Stimulated activated CD8-positive, alpha-beta memory T cell treated with anti-CD3 and anti-CD28 coated beads, Interleukin-7, amount 100 ng/mL, for 4 hours (primary cell): ENCODE measurements around the gene WDR38.
"Not testable (repeated sequence)": the region's sequence is repeated elsewhere in the genome, so short reads cannot be mapped to it uniquely, and the experiment has no call there.

Source experiments
- DNase-seq, 2 donors: peaks; one replicate each; pipeline ENCODE4 v3.0.0-alpha.2; 2020; ENCODE audit warnings: low read depth in 2 of 2

WDR38 gene

GRCh38 chr9:124834591-124834990, 18.7 kb upstream of the WDR38 start:
- no peak for DNase-seq

GRCh38 chr9:124835026-124835557, 18.2 kb upstream of the WDR38 start:
- DNase-seq = no peak

- not testable (repeated sequence) for DNase-seq
These were observed 15.1 kb upstream of the WDR38 start for GRCh38 chr9:124838132-124838531.

GRCh38 chr9:124838567-124839275, 14.5 kb upstream of the WDR38 start:
- not testable (repeated sequence) for DNase-seq

GRCh38 chr9:124839612-124840299, 13.5 kb upstream of the WDR38 start:
- no peak for DNase-seq

GRCh38 chr9:124840300-124840833, 12.9 kb upstream of the WDR38 start:
- no peak for DNase-seq

GRCh38 chr9:124841075-124841821, 12.0 kb upstream of the WDR38 start:
- DNase-seq = no peak

- no peak for DNase-seq
These were observed 9.7 kb upstream of the WDR38 start for GRCh38 chr9:124843456-124844034.

GRCh38 chr9:124844291-124844690, 9.0 kb upstream of the WDR38 start:
- no peak for DNase-seq

GRCh38 chr9:124846467-124846866, 6.8 kb upstream of the WDR38 start:
- not testable (repeated sequence) for DNase-seq

- DNase-seq = no peak
These were observed 6.3 kb upstream of the WDR38 start for GRCh38 chr9:124846969-124847368.

GRCh38 chr9:124849801-124850200, 3.5 kb upstream of the WDR38 start:
- no peak for DNase-seq

GRCh38 chr9:124852121-124852828, 985 bp upstream of the WDR38 start:
- DNase-seq = no peak

GRCh38 chr9:124853605-124854143, 414 bp downstream of the WDR38 start:
- DNase-seq = no peak

- no peak for DNase-seq
These were observed 901 bp downstream of the WDR38 start for GRCh38 chr9:124854161-124854560.

GRCh38 chr9:124854822-124855221, 1.6 kb downstream of the WDR38 start:
- no peak for DNase-seq

GRCh38 chr9:124855566-124855943, 2.3 kb downstream of the WDR38 start:
- no peak for DNase-seq

GRCh38 chr9:124855944-124856765, 2.9 kb downstream of the WDR38 start:
- DNase-seq = no peak

- DNase-seq = no peak
These were observed 4.4 kb downstream of the WDR38 start for GRCh38 chr9:124857533-124858162.
